HepG2 (cell line): Measurements from ENCODE around the gene RPA1. TPM values are rescaled to one million over a fixed set of nuclear protein-coding genes. Genes with fewer than 3 reads are reported as not detected.
A peak's percentile ranks its signal among the peaks of the same experiment; 100 is the strongest.

Experiments
- PAXIP1 ChIP-seq: sonication (generic); formaldehyde crosslinking; conservative IDR thresholded peaks from 2 replicates; pipeline ENCODE4 v1.4.0; 2020; ENCODE audit warnings: mild to moderate bottlenecking, missing genetic modification reagents, moderate library complexity
- POLR2A ChIP-seq, 2 experiments: IDR thresholded peaks; 2 replicates each; pipeline ENCODE4 v1.6.1; 2011; ENCODE audit warnings: low read depth in 2 of 2, low read length in 2 of 2, mild to moderate bottlenecking in 1 of 2, moderate library complexity in 1 of 2; ENCODE audit not compliant: insufficient read depth in 1 of 2
- SAP130 ChIP-seq: IDR thresholded peaks from 2 replicates; pipeline ENCODE4 v1.6.1; 2016; ENCODE audit warnings: low read depth
- STAT6 ChIP-seq: sonication (generic); formaldehyde crosslinking; IDR thresholded peaks from 2 replicates; pipeline ENCODE4 v1.4.0; 2020; ENCODE audit warnings: missing genetic modification reagents, mild to moderate bottlenecking, borderline replicate concordance
- ZBTB2 ChIP-seq: sonication (generic); formaldehyde crosslinking; IDR thresholded peaks from 2 replicates; pipeline ENCODE4 v1.8.0; 2022; ENCODE audit warnings: low read depth, missing genetic modification reagents
- ZBTB42 ChIP-seq: sonication (generic); formaldehyde crosslinking; IDR thresholded peaks from 2 replicates; pipeline ENCODE4 v1.5.0; 2020; ENCODE audit warnings: mild to moderate bottlenecking, missing genetic modification reagents
- ZNF253 ChIP-seq: sonication (generic); formaldehyde crosslinking; IDR thresholded peaks from 2 replicates; pipeline ENCODE4 v1.8.0; 2022; ENCODE audit warnings: mild to moderate bottlenecking, missing genetic modification reagents, borderline replicate concordance
- ZNF350 ChIP-seq: sonication (generic); formaldehyde crosslinking; IDR thresholded peaks from 2 replicates; pipeline ENCODE4 v1.4.0; 2020; ENCODE audit warnings: mild to moderate bottlenecking, low read depth, missing genetic modification reagents, borderline replicate concordance
- ZNF446 ChIP-seq: sonication (generic); formaldehyde crosslinking; IDR thresholded peaks from 2 replicates; pipeline ENCODE4 v1.5.0; 2020; ENCODE audit warnings: mild to moderate bottlenecking, missing genetic modification reagents
- ZNF510 ChIP-seq: sonication (generic); formaldehyde crosslinking; IDR thresholded peaks from 2 replicates; pipeline ENCODE4 v1.4.0; 2020; ENCODE audit warnings: low read depth, mild to moderate bottlenecking, missing genetic modification reagents
- ZNF570 ChIP-seq: sonication (generic); formaldehyde crosslinking; IDR thresholded peaks from 2 replicates; pipeline ENCODE4 v1.4.0; 2020; ENCODE audit warnings: mild to moderate bottlenecking, missing genetic modification reagents, borderline replicate concordance
- ZNF646 ChIP-seq: sonication (generic); formaldehyde crosslinking; IDR thresholded peaks from 2 replicates; pipeline ENCODE4 v1.9.0; 2021; ENCODE audit warnings: mild to moderate bottlenecking, missing genetic modification reagents
- polyA plus RNA-seq, 8 experiments: library from polyadenylated mRNA; depleted of rRNA in 3 of 8; stranded (reverse) in 7 of 8; unstranded in 1 of 8; fragments of >200 nt; fragmentation: Illumina TruSeq in 4 of 8; extraction: Trizol in 4 of 8; gene quantifications; 2 replicates each; pipeline versions ENCODE4 v1.2.1 to v1.2.3, GENCODE V29; 2011 to 2016; ENCODE audit warnings: low read depth in 4 of 8, missing spikeins in 1 of 8, mixed read lengths in 1 of 8; ENCODE audit not compliant: insufficient read depth in 1 of 8
- total RNA-seq, 5 experiments: library from RNA; depleted of rRNA; stranded (reverse); fragments of >200 nt; fragmentation: Illumina TruSeq; extraction: Trizol; gene quantifications; 2 replicates each; pipeline ENCODE4 v1.2.3, GENCODE V29; 2016; ENCODE audit warnings: low read depth in 1 of 5

RPA1 gene
- total and polyA plus RNA-seq, 2 of the 13 experiments (the other 11 are each of a cell fraction or from before 2014, with no cell fraction given) = 13.9 to 37.6 TPM

- TF ChIP-seq ZBTB42 (CRISPR knock-in tag) (no peak), ZNF446 (CRISPR knock-in tag) (no peak), POLR2A (IDR thresholded peaks at IDR 0.05; ENCODE audit: insufficient read depth in 1 of 2, low read depth in 2 of 2, low read length in 2 of 2) (no peak), PAXIP1 (CRISPR knock-in tag) (0 out of 2 replicates have a peak, but pooled peaks have one; percentile 21), SAP130 (CRISPR knock-in tag) (0 out of 2 replicates have a peak, but pooled peaks have one; percentile 16), ZBTB2 (CRISPR knock-in tag) (no peak), ZNF253 (CRISPR knock-in tag) (no peak), ZNF510 (CRISPR knock-in tag) (no peak), ZNF646 (CRISPR knock-in tag) (no peak), ZNF570 (no peak), STAT6 (CRISPR knock-in tag) (no peak), ZNF350 (CRISPR knock-in tag) (no peak)
These were observed 74.7 kb downstream of the RPA1 start (continued) for GRCh38 chr17:1904273-1905182.
